Activated naive CD8-positive, alpha-beta T cell treated with anti-CD3 and anti-CD28 coated beads for 36 hours (primary cell): ENCODE data around the gene RDH5. TPM values are rescaled to one million over a fixed set of nuclear protein-coding genes. Genes with fewer than 3 reads are reported as not detected.

Source experiments
- DNase-seq: peaks from one replicate; pipeline ENCODE4 v3.0.0; 2021
- H3K27ac Mint-ChIP-seq: one replicate; pipeline ENCODE4 v1.8.0; 2022; ENCODE audit warnings: mild to moderate bottlenecking, moderate library complexity, mixed read lengths
- H3K27me3 Mint-ChIP-seq: one replicate; pipeline ENCODE4 v1.8.0; 2022; ENCODE audit warnings: mild to moderate bottlenecking, mixed read lengths
- H3K36me3 Mint-ChIP-seq: one replicate; pipeline ENCODE4 v1.8.0; 2021; ENCODE audit warnings: mild to moderate bottlenecking, mixed read lengths
- H3K4me1 Mint-ChIP-seq: one replicate; pipeline ENCODE4 v1.8.0; 2021; ENCODE audit warnings: mixed read lengths
- H3K4me3 Mint-ChIP-seq: one replicate; pipeline ENCODE4 v1.8.0; 2022; ENCODE audit warnings: mild to moderate bottlenecking, moderate library complexity, mixed read lengths
- H3K9me3 Mint-ChIP-seq: one replicate; pipeline ENCODE4 v1.8.0; 2022; ENCODE audit warnings: mixed read lengths
- total RNA-seq, 2 experiments: library from RNA; stranded (reverse); gene quantifications; one replicate each; pipeline ENCODE4 v1.2.3, GENCODE V29; 2021

RDH5 gene
- total RNA-seq, 2 experiments from 2014 or later: 4.2 to 6.7 TPM

DNA sequence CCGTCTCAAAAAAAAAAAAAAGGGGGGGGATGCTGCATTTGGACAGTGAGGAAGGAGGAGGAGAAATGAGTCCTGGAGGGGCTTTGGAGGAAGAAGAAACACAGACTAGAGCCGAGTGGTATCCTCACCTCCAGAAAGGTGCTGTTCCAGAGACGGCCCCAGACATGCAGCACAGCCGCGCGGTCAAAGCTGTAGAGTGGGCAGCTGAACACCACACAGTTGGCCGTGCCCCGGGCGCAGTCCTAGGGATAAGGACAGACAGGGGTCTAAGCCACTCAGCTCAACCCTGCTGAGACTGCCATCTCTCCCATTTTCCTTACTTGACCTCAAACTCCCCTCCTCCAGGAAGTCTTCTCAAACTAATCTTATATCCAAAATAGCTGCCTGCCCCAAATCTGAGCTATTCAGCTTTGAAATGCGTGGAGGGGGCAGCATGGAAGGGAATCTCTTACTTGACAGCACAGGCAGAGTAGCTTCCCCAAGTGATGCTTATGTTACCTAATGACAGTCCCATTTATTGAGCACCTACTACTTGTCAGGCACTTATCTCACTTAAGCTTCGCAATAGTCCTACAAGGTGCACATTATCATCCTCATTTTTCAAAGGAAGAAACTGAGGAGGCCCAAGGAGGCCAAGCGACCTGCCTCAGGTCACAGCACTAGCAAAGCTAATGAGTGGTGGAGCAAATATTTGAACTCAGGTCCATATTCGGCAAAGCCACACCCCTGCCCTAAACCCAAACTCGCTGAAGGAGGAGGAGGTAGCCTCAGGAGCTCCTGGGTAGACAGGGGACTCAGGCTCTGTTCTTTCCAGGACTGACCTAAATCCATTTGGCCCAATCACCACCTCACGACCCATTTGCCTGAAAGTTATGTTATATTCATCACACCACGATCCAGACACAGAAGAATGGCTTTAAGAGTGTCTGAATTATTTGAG is 31.2 kb upstream of the RDH5 start:
- Mint-ChIP-seq H3K4me3 (no peak overlapping the region), H3K27ac (no peak overlapping the region), H3K4me1 (peaks cover 9% of the 10 kb centered on the region), H3K27me3 (peaks cover 2% of the 10 kb centered on the region), H3K36me3 (no peaks in the 10 kb centered on the region), H3K9me3 (no peaks in the 10 kb centered on the region)
- DNase-seq: no peak

DNA sequence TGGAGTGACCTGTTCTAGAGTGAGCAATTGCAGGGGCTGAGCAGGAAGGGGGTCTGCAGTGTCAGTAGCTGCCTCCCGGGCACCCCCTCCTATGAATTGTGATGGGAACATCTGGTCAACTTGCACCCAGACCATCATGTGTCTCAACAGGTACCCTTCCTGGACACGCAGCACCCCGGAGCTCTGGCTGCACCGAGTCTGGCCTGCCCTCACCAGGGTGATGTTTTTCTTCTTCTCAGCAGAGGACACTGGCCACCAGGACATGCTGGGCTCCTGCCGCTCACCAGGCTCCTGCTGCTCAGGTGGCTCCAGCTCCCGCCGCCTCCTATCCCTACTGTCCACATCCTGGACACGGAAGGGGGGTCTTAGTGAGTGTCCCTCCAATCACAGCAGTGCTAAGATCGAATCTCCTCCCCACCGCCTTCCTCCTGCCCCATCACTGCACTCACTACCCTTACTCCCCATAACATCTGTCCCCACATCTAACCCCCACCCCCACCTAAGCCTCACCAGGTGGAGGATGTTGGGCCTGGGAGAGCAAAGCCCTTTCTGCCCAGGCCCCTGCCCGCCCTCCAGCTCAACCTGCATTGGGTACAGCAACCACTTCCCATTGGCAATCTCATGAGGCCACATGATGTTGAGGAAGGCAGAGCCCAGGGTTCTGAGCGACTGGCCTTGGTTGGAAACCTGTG is 27.4 kb upstream of the RDH5 start:
- no peak overlapping the region for H3K27ac Mint-ChIP-seq

DNA sequence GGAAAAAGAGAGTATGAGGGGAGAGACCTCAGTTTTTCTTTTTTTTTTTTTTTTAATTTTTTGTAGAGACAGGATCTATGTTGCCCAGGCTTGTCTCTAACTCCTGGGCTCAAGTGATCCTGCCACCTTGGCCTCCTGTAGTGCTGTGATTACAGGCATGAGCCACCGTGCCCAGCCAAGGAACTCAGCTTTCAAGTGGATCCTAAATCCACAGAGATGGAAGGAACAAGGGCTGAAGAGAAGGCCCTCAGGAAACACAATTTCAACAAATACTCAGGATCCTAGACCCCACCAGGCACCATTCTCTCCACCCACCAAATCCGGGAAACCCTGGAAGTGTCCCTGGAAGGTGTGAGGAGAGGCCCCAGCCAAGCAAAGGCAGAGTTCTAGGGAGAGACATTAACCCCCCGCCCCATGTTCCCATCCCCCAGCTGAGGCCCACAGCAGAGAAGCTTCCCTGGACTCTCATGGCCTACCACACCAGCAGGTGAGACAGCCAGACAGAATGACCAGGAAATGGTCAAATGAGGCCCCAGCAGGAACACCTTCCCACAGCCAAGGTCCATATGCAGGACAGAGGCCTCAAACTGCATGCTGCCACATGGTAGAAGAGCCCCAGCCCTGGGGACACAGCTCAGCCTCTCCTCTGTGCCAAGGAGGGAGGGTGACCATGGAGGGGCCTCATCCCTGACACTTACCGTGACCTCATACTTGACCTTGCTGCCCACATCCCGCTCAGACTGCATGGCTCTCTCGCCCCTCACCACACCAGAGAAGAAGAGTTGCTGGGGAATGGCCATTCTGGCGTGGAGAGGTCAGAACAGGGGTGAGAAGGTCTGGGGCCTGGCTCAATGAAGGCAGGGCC is 26.6 kb upstream of the RDH5 start:
- Mint-ChIP-seq H3K27me3 (no peaks in the 10 kb centered on the region), H3K4me3 (no peak overlapping the region), H3K27ac (no peak overlapping the region), H3K9me3 (no peaks in the 10 kb centered on the region), H3K4me1 (no peaks in the 10 kb centered on the region), H3K36me3 (no peaks in the 10 kb centered on the region)
- DNase-seq: no peak

More for the DNA sequence above, 27.4 kb upstream of the RDH5 start:
- H3K36me3 Mint-ChIP-seq: no peaks in the 10 kb centered on the region
- no peak for DNase-seq
- peaks cover 2% of the 10 kb centered on the region for H3K4me1 Mint-ChIP-seq
- no peak overlapping the region for H3K4me3 Mint-ChIP-seq
- H3K9me3 Mint-ChIP-seq: no peaks in the 10 kb centered on the region
- no peaks in the 10 kb centered on the region for H3K27me3 Mint-ChIP-seq

DNA sequence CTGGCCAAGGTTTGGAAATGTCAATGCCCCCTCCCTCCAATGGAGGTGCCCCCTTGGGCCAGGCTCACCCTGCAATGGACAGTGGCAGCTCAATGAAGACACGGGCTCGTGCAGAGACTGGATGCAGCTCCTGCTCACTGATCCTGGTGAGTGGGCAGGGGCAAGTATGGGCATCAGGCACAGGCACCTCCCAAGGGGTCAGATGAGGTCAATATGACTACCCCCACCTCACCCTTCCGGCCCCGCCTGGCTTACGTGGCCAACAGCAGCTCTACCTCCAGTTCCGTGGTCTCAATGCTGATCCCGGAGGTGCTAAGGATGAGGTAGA is 26.0 kb upstream of the RDH5 start:
- Mint-ChIP-seq H3K9me3 (no peaks in the 10 kb centered on the region), H3K4me1 (no peaks in the 10 kb centered on the region), H3K36me3 (no peaks in the 10 kb centered on the region), H3K27me3 (no peaks in the 10 kb centered on the region), H3K4me3 (no peak overlapping the region), H3K27ac (no peak overlapping the region)
- DNase-seq: no peak

DNA sequence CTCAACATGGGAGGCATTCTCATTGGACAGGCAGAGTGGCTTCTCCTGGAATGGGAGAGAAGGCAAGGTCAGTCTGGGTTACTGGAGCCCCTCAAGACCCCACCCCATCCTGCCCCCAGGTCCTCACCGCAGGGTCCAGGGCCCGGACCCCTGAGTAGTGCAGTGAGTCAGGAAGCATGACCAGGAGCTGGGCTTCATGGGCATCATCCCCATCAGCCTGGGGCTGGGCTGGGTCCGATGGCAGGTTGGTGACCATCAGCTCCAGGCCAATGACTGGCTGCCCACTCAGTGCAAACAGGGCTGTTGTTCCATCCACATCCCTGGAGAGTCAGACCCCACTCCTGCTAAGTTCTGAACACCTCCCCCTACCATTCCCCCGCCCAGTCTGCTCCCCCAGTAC is 25.5 kb upstream of the RDH5 start:
- Mint-ChIP-seq H3K27ac (no peak overlapping the region), H3K4me3 (no peak overlapping the region), H3K36me3 (no peaks in the 10 kb centered on the region), H3K4me1 (no peaks in the 10 kb centered on the region), H3K9me3 (no peaks in the 10 kb centered on the region), H3K27me3 (no peaks in the 10 kb centered on the region)
- no peak for DNase-seq

DNA sequence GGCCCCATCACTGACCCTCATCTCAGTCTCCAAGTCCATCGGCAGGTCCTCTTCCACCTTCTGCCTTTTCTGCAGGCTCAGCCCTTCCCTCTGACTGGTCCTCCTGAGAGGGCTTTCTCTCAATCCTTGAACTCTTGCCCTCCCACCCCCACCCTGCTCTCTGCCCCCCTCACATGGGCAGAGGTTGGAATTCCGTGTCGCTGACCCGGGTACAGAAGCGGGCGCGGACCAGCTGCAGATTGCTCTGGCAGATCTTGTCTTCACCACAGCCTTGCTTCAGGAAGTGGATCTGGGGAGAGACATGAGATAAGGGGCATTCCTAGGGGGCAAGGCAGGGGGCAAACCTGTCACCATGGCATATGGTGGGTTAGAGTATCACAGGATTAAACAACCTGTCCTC is 24.8 kb upstream of the RDH5 start:
- no peak overlapping the region for H3K27ac Mint-ChIP-seq
- no peaks in the 10 kb centered on the region for H3K4me1 Mint-ChIP-seq
- H3K4me3 Mint-ChIP-seq: no peak overlapping the region
- no peaks in the 10 kb centered on the region for H3K27me3 Mint-ChIP-seq
- DNase-seq: no peak
- H3K36me3 Mint-ChIP-seq: no peaks in the 10 kb centered on the region
- no peaks in the 10 kb centered on the region for H3K9me3 Mint-ChIP-seq

DNA sequence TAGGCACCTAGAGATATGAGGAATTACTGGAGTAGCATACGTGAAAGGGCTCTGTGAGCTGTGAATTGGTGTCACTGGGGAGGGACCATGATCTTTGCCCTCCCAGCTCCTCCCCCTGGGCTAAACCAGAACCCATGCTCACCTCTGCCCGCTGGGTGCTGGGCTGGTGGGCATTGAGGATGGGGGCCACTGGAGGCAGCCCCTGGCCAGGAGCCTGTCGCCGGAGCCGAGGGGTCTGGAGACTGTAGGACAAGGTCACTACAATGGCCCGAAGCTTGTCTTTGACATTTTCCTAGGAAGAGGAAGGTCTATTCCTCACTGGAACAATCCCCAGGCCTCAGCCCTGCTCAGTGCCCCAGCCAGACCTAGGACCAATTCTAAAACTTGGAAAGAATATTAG is 24.1 kb upstream of the RDH5 start:
- no peak overlapping the region for H3K27ac Mint-ChIP-seq
- H3K4me3 Mint-ChIP-seq: no peak overlapping the region
- no peaks in the 10 kb centered on the region for H3K27me3 Mint-ChIP-seq
- no peaks in the 10 kb centered on the region for H3K9me3 Mint-ChIP-seq
- H3K36me3 Mint-ChIP-seq: no peaks in the 10 kb centered on the region
- no peaks in the 10 kb centered on the region for H3K4me1 Mint-ChIP-seq
- DNase-seq: no peak

DNA sequence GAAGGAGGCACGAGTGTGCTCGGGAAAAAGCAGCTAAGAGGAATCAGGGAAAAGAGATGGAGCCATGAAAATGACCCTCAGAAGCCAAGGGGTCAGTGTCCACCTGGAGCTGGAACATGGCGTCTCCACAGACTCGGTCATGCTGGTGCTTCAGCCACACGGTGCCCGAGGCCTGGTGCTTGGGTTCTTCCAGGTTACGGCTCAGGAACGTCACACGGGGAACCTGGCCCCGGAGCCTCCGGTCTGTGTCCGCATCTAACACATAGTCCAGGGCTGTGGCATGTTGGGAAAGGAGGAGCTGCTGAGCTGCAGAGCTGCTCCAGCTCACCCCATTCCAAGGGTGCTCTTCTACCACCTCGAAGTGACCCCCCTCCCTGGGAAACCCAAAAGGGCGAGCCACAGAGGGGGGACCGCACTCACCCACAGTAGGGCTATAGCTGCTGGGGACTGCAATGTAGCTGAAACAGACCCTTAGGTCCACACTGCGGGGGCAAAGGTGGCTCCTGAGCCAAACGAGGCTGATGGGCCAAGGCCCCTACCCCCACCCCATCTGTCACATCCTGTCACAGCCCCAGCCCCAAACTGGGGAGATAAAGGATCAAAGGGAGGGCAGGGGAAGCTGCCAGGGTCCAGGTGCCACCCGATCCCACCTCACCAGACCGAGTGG is 23.3 kb upstream of the RDH5 start:
- no peak overlapping the region for H3K27ac Mint-ChIP-seq
- no peaks in the 10 kb centered on the region for H3K27me3 Mint-ChIP-seq
- no peaks in the 10 kb centered on the region for H3K4me1 Mint-ChIP-seq
- no peak for DNase-seq
- no peak overlapping the region for H3K4me3 Mint-ChIP-seq
- no peaks in the 10 kb centered on the region for H3K9me3 Mint-ChIP-seq
- H3K36me3 Mint-ChIP-seq: no peaks in the 10 kb centered on the region

DNA sequence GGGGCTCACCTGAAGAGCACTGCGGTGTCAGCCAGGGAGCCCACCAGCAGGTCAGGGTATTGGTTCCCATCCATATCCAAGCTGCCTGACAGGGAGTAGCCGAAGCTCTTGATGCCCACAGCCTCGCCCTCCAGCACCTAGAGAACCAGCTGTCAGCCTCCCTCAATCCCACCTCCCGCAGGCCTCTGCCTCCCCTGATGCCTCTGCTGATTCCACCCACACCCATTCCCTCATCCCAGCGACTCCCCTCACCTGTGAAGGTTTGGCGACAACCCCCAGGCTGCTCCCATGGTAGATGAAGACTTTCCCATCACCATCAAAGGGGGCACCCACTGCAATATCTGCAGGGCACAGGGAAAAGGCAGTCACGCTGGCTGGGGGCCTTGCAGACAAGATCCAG is 22.5 kb upstream of the RDH5 start:
- Mint-ChIP-seq H3K27me3 (no peaks in the 10 kb centered on the region), H3K36me3 (no peaks in the 10 kb centered on the region), H3K4me1 (no peaks in the 10 kb centered on the region), H3K4me3 (no peak overlapping the region), H3K9me3 (no peaks in the 10 kb centered on the region), H3K27ac (no peak overlapping the region)
- DNase-seq: no peak

DNA sequence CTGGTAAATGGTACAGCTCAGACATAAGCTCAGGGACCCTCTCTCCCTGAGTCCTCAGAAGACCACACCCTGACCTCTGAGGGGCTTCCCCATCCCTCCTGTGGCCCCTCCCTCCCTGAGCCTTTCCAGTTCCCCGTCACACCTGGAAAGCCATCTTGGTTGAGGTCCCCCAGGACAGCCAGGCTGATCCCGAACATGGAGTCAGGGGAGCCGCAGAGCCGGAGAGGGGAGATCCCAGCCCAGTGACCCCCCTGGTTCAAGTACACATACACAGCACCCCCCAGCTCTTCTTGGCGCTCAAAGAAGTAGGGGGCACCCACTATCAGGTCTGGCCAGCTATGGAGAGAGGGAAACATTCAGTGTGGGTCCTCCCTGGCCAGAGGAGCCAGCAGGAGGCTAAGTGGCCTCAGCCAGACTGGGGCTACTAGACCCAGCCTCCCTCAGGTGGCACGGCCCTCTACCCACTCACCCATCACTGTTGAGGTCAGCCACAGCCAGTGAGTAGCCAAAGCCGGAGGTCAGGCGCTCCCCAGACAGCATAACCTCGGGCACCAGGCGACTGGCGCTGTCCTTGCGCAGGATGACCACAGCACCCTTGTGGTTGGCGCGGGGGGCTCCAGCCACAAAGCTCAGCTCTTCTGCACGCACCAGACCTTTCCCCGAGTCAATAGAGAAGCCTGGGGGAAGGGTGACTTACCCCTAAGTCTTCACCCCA is 21.8 kb upstream of the RDH5 start:
- Mint-ChIP-seq H3K9me3 (no peaks in the 10 kb centered on the region), H3K27me3 (no peaks in the 10 kb centered on the region), H3K4me3 (no peak overlapping the region), H3K4me1 (no peaks in the 10 kb centered on the region), H3K36me3 (no peaks in the 10 kb centered on the region), H3K27ac (no peak overlapping the region)
- no peak for DNase-seq

DNA sequence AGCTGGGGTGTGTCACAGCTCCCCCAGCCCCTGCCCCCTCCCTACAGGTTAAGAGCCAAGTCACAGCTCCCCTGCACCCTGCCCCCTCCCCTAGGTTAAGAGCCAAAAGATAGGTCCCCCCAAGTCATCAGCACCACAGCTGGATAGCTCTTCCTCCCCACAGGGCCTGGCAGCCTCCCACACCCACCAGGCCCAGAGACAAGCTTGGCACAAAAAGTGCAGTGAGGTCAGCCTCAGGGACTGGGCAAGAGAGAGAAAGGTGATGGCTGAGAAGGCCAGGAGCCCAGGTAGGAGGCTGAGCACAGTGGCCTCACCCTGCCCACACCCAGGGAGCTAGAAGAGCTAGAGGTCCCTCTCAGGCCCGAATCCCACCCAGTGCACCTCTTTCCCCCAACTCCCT is 21.2 kb upstream of the RDH5 start:
- DNase-seq: no peak
- H3K4me1 Mint-ChIP-seq: no peaks in the 10 kb centered on the region
- H3K9me3 Mint-ChIP-seq: no peaks in the 10 kb centered on the region
- no peaks in the 10 kb centered on the region for H3K36me3 Mint-ChIP-seq
- no peaks in the 10 kb centered on the region for H3K27me3 Mint-ChIP-seq
- H3K27ac Mint-ChIP-seq: no peak overlapping the region
- H3K4me3 Mint-ChIP-seq: no peak overlapping the region

DNA sequence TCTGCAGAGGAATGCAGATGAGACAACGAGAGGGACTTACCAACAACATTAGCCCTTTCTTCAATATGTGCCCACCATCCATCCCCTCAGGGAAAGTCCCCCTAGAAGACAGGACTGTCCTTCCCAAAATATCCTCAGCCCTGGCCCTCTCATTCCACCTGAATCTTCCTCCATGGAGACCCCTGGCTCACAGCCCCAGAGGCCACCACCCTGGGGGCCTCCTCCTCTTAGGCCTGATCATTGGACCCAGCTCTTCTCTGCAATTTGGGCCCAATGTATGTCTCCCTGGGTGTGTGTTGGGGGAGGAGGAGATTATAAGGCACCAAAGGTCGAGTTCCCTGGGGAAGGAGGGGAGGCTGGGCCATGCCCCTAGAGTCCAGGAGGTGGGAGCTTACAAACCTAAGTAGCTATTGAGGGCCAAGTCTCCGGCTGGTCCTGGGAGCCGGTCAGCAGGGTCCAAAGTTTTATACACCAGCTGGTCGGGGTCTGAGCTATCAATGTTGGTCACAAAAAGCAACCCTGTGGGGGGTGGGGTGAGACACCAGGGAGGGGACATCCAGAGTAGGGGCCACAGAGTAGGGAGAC is 20.6 kb upstream of the RDH5 start:
- no peaks in the 10 kb centered on the region for H3K27me3 Mint-ChIP-seq
- no peak overlapping the region for H3K4me3 Mint-ChIP-seq
- no peaks in the 10 kb centered on the region for H3K4me1 Mint-ChIP-seq
- H3K9me3 Mint-ChIP-seq: no peaks in the 10 kb centered on the region
- H3K27ac Mint-ChIP-seq: no peak overlapping the region
- no peak for DNase-seq
- H3K36me3 Mint-ChIP-seq: no peaks in the 10 kb centered on the region

DNA sequence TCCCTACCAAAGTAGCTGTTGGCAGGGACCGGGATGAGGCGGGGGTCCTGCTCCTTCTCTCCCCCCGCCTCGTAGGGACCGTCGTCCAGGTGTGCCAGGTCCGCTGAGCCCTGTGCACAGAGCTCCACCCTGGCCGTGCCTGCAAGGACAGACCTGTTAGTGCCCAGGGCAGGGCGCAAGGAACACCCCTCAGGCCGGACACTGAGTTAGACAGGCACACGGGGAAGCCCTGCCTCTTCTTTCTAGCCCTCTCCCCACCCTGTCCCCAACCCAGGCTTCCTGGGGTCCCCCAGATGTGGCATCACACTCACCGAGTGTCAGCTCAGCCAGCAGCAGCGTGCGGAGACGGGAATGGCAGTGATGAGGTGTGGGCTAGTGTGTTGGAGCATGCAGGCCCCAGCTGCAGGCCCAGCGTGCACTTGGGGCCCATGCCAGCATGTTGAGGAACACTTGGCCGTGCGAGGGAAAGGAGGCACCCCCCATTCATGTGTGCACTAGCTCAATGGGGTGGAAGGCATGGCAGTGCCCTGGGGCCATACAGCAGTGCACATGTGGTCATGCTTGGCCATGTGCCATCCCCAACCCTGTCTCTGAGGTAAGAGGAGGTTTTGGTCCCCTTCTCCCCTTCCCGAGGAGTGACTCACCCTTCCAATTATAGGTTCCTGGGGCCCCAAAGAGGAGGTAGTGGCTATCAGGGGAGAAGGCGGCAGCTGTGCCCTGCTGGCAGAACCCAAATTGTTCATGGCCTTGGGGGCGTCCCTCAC is 19.8 kb upstream of the RDH5 start:
- no peaks in the 10 kb centered on the region for H3K27me3 Mint-ChIP-seq
- H3K4me3 Mint-ChIP-seq: no peak overlapping the region
- DNase-seq: no peak
- H3K27ac Mint-ChIP-seq: no peak overlapping the region
- H3K4me1 Mint-ChIP-seq: no peaks in the 10 kb centered on the region
- no peaks in the 10 kb centered on the region for H3K9me3 Mint-ChIP-seq
- H3K36me3 Mint-ChIP-seq: no peaks in the 10 kb centered on the region
